Measurements from ENCODE around the gene CACNB2. TPM values are rescaled to one million over a fixed set of nuclear protein-coding genes. Genes with fewer than 3 reads are reported as not detected.

CACNB2 gene
- total and polyA plus RNA-seq, 10 of the 15 experiments (the other 5 are each of a cell fraction or from before 2014, with no cell fraction given), result 0.62 to 8.1 (median 1.2) TPM

DNA sequence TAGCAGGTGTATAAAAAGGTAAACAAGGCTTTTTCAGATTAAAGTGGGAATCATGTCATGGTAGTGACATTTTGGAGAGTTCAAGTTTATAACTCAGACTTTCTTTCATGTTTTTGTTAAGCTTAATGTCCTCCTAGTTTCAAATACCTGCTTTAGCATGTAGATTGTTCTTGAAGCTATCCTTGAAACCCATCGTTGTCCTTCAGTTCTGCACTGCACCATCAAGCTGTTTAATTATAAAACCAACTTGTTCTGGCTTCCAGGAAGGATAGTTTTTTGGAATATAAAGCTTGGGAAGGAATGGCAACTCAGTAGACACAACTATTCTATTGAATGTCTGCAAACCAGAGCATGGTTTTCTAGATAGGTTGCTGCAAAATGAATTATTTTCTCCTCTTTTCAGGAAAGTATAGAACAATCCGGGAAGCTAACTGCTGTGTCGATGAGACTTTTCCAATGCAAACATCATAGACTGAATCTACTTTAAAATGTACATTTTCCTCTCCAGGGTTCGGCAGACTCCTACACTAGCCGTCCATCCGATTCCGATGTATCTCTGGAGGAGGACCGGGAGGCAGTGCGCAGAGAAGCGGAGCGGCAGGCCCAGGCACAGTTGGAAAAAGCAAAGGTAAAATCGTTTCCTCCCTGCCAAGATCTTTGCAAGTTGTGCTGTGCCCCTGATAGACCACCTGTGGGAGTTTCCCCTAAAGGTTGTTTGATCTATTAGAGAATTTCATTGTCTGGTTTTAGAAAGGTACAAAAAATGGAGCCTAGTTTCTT is 261.4 kb downstream of the CACNB2 start:
- Histone ChIP-seq H3K36me3 (ENCODE audit: control insufficient read depth in 2 of 2, insufficient read depth in 2 of 2, low read length in 1 of 2) (no peaks in the 10 kb centered on the region), H3K4me2 (ENCODE audit: control insufficient read depth, insufficient read depth) (no peak overlapping the region), H2AFZ (ENCODE audit: control insufficient read depth, low read depth, low read length) (no peak overlapping the region), H3K79me2 (ENCODE audit: control insufficient read depth, insufficient read depth, low read length) (no peaks in the 10 kb centered on the region), H3K9ac (ENCODE audit: control insufficient read depth, insufficient read depth, low read length) (no peak overlapping the region), H3K4me1 (ENCODE audit: control insufficient read depth, insufficient read depth, low read length) (no peaks in the 10 kb centered on the region), H3K27ac (ENCODE audit: control insufficient read depth, insufficient read depth) (no peak overlapping the region), H3K9me3 (replicated peaks; ENCODE audit: control insufficient read depth, insufficient read depth, low read length) (no peaks in the 10 kb centered on the region), H4K20me1 (ENCODE audit: control insufficient read depth, insufficient read depth) (no peaks in the 10 kb centered on the region), H3K27me3 (replicated peaks in 1 of 2; ENCODE audit: control insufficient read depth in 2 of 2, insufficient read depth in 2 of 2, low read length in 1 of 2) (no peaks in the 10 kb centered on the region), H3K4me3 (no peak overlapping the region)
- in situ Hi-C loops (cut with MboI), result no loop called here
- intact Hi-C loops (cut with micrococcal nuclease; ENCODE audit: unreplicated experiment), result loop anchor here (2.0 to 5.0 kb wide), 3 partner anchors 56 to 257 kb away; partner anchors contain the start of gene ARL5B
- FAIRE-seq, result no peak
- no peak for ATAC-seq
- RAD21 ChIA-PET (ENCODE audit: unreplicated experiment), result interaction anchor here (0.6 to 6.4 kb wide), 27 partner anchors 8 to 257 kb away, joined by 3 to 103 read pairs (median 5); partner anchors contain the start of gene ARL5B
- TF ChIP-seq, protein P1, sequence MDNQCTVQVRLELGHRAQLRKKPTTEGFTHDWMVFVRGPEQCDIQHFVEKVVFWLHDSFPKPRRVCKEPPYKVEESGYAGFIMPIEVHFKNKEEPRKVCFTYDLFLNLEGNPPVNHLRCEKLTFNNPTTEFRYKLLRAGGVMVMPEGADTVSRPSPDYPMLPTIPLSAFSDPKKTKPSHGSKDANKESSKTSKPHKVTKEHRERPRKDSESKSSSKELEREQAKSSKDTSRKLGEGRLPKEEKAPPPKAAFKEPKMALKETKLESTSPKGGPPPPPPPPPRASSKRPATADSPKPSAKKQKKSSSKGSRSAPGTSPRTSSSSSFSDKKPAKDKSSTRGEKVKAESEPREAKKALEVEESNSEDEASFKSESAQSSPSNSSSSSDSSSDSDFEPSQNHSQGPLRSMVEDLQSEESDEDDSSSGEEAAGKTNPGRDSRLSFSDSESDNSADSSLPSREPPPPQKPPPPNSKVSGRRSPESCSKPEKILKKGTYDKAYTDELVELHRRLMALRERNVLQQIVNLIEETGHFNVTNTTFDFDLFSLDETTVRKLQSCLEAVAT (IDR thresholded peaks at IDR 0.05), result peak; percentile 68; the same call in 1 of the 2 replicates
- TF ChIP-seq EED (IDR thresholded peaks at IDR 0.05; ENCODE audit: low read depth) (no peak), IKZF1 (conservative IDR thresholded peaks at IDR 0.05) (peak; percentile 31; the same call in 1 of the 2 replicates)
- no TSS peak for BruUV-seq (replicated peaks)
- POLR2A ChIA-PET, result interaction anchor here (0.5 to 4.7 kb wide), 20 partner anchors 8 to 258 kb away, joined by 3 to 63 read pairs (median 4); no protein-coding TSS in a partner anchor
- WGBS (ENCODE audit: insufficient coverage, insufficient replicate concordance, low lambda C conversion rate, missing lambda C conversion rate), result 75% methylated on average over 12 of the region's 12 CpGs
- CTCF ChIA-PET, result interaction anchor here (0.7 to 5.2 kb wide), 15 partner anchors 11 to 89 kb away, joined by 3 to 48 read pairs (median 5); no protein-coding TSS in a partner anchor
- SMC1A ChIA-PET (ENCODE audit: uncharacterized antibody, unreplicated experiment), result interaction anchor here (0.7 to 7.6 kb wide), 20 partner anchors 8 to 256 kb away, joined by 3 to 160 read pairs (median 6); no protein-coding TSS in a partner anchor
- no peak for DNase-seq (ENCODE audit: low read depth, low spot score)

Data from GM12878 (cell line).